WTC11 (cell line): Measurements from ENCODE around the gene B3GALT5. TPM values are rescaled to one million over a fixed set of nuclear protein-coding genes. Genes with fewer than 3 reads are reported as not detected.

Source experiments
- ATAC-seq: fragments of 200-7000 bp; cut with Tn5 transposase; 2 replicates; pipeline ENCODE4 v1.10.0; 2021; ENCODE audit warnings: mild to moderate bottlenecking, moderate library complexity
- CTCF ChIA-PET: fragments of 300-600 bp; sonication (Branson Sonifier 250); formaldehyde crosslinking; loops from one replicate; lab custom pipeline; 2021; ENCODE audit warnings: antibody characterized with exemption; lab: Charles Lee
- POLR2A ChIA-PET: fragments of 350-600 bp; sonication (Branson Sonifier 250); formaldehyde crosslinking; loops from one replicate; lab custom pipeline; 2021; ENCODE audit warnings: antibody characterized with exemption; lab: Charles Lee
- DNase-seq: peaks from one replicate; pipeline ENCODE4 v3.0.0; 2021; ENCODE audit warnings: low spot score
- H3K27ac Mint-ChIP-seq: 2 replicates; pipeline ENCODE4 v1.8.0; 2021; ENCODE audit warnings: mixed read lengths
- H3K27me3 Mint-ChIP-seq: 2 replicates; pipeline ENCODE4 v1.8.0; 2021; ENCODE audit warnings: low read depth, mild to moderate bottlenecking, moderate library complexity, mixed read lengths
- H3K36me3 Mint-ChIP-seq: 2 replicates; pipeline ENCODE4 v1.8.0; 2021; ENCODE audit warnings: mixed read lengths
- H3K4me1 Mint-ChIP-seq: 2 replicates; pipeline ENCODE4 v1.8.0; 2022; ENCODE audit warnings: mixed read lengths
- H3K4me3 Mint-ChIP-seq: 2 replicates; pipeline ENCODE4 v1.8.0; 2021; ENCODE audit warnings: mild to moderate bottlenecking, moderate library complexity, mixed read lengths
- H3K9me3 Mint-ChIP-seq: 2 replicates; pipeline ENCODE4 v1.8.0; 2021; ENCODE audit warnings: mixed read lengths
- FOXP1 ChIP-seq: sonication (generic); formaldehyde crosslinking; IDR thresholded peaks from 2 replicates; pipeline ENCODE4 v1.8.0; 2022; ENCODE audit warnings: missing genetic modification reagents, mild to moderate bottlenecking, moderate library complexity, borderline replicate concordance
- KAT7 ChIP-seq: sonication (generic); formaldehyde crosslinking; IDR thresholded peaks from 2 replicates; pipeline ENCODE4 v1.8.1; 2023; ENCODE audit warnings: missing genetic modification reagents, mild to moderate bottlenecking, borderline replicate concordance
- OVOL2 ChIP-seq: fragments of 250-450 bp; sonication (Bioruptor Pico); IDR thresholded peaks from 2 replicates; pipeline ENCODE4 v1.9.0; 2021; ENCODE audit warnings: mild to moderate bottlenecking, borderline replicate concordance
- SMAD4 ChIP-seq: sonication (generic); formaldehyde crosslinking; IDR thresholded peaks from 2 replicates; pipeline ENCODE4 v1.8.0; 2022; ENCODE audit warnings: mild to moderate bottlenecking, missing genetic modification reagents
- SOX15 ChIP-seq: fragments of 250-450 bp; sonication (Bioruptor Pico); IDR thresholded peaks from 2 replicates; pipeline ENCODE4 v1.9.0; 2021; ENCODE audit warnings: mild to moderate bottlenecking
- TEAD1 ChIP-seq: sonication (generic); formaldehyde crosslinking; IDR thresholded peaks from 2 replicates; pipeline ENCODE4 v1.8.0; 2022; ENCODE audit warnings: mild to moderate bottlenecking, missing genetic modification reagents
- ZNF396 ChIP-seq: fragments of 250-450 bp; sonication (Bioruptor Pico); IDR thresholded peaks from 2 replicates; pipeline ENCODE4 v1.8.0; 2021; ENCODE audit warnings: mild to moderate bottlenecking, moderate library complexity, borderline replicate concordance
- ZNF671 ChIP-seq: fragments of 250-450 bp; sonication (Bioruptor Pico); IDR thresholded peaks from 2 replicates; pipeline ENCODE4 v1.8.0; 2021; ENCODE audit warnings: mild to moderate bottlenecking
- total RNA-seq: library from RNA; stranded (reverse); gene quantifications from 3 replicates; pipeline ENCODE4 v1.2.3, GENCODE V29; 2021
- TF ChIP-seq, protein P1 (sequence below): fragments of 250-450 bp; sonication (Bioruptor Pico); IDR thresholded peaks from 2 replicates; pipeline ENCODE4 v1.9.0; 2021; ENCODE audit warnings: mild to moderate bottlenecking
- TF ChIP-seq, protein P2 (sequence below): fragments of 250-450 bp; sonication (Bioruptor Pico); conservative IDR thresholded peaks from 2 replicates; pipeline ENCODE4 v1.9.0; 2021; ENCODE audit warnings: mild to moderate bottlenecking
- TF ChIP-seq, protein P3 (sequence below): sonication (generic); formaldehyde crosslinking; IDR thresholded peaks from 2 replicates; pipeline ENCODE4 v1.8.1; 2022; ENCODE audit warnings: missing genetic modification reagents, borderline replicate concordance
- TF ChIP-seq, protein P4 (sequence below): sonication (generic); formaldehyde crosslinking; IDR thresholded peaks from 2 replicates; pipeline ENCODE4 v1.8.1; 2022; ENCODE audit warnings: low read depth, mild to moderate bottlenecking, moderate library complexity, missing genetic modification reagents, borderline replicate concordance
- TF ChIP-seq, protein P5 (sequence below): sonication (generic); formaldehyde crosslinking; IDR thresholded peaks from 2 replicates; pipeline ENCODE4 v1.8.0; 2022; ENCODE audit warnings: missing genetic modification reagents
- TF ChIP-seq, protein P6 (sequence below): sonication (generic); formaldehyde crosslinking; IDR thresholded peaks from 2 replicates; pipeline ENCODE4 v1.8.0; 2022; ENCODE audit warnings: mild to moderate bottlenecking, missing genetic modification reagents

B3GALT5 gene
- total RNA-seq, 1 experiment from 2014 or later, result 25.8 TPM

DNA sequence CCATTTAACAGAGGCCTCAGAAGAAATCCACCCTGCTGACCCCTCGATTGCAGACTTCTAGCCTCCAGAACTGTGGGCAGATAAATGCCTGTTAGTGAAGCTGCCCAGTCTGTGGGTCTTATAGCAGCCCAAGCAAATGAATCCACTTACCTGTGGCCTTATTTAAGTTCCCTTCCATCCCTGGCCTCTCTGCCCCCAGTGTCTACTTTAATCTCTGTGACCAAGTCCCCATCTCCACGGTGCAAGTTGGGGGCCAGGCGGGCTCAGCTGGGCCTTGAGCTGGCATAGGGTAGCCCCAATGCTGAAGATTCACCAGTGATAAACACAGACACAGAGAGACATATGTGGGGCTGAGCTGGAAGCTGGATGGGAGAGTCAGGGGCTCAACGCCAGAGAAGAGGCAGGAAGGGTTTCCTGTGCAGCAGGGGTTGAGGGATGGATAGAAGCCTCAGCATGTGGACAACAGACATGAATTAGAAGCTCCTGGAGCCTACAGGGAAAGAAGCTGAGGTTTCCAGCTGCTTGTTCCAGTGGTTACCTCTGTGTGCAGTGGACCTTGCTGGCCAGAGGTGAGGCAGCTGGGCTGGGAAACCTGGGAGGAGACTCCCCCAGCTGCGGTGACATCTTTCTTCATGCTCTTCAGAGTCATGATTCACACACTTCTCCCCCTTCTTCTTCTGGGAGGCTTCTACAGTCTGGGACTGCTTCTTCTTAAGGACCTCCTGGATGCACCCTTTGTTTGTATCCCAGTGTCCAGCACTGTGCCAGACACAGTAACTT lies 13.4 kb upstream of the B3GALT5 start (continued):
- TF ChIP-seq, protein P1, sequence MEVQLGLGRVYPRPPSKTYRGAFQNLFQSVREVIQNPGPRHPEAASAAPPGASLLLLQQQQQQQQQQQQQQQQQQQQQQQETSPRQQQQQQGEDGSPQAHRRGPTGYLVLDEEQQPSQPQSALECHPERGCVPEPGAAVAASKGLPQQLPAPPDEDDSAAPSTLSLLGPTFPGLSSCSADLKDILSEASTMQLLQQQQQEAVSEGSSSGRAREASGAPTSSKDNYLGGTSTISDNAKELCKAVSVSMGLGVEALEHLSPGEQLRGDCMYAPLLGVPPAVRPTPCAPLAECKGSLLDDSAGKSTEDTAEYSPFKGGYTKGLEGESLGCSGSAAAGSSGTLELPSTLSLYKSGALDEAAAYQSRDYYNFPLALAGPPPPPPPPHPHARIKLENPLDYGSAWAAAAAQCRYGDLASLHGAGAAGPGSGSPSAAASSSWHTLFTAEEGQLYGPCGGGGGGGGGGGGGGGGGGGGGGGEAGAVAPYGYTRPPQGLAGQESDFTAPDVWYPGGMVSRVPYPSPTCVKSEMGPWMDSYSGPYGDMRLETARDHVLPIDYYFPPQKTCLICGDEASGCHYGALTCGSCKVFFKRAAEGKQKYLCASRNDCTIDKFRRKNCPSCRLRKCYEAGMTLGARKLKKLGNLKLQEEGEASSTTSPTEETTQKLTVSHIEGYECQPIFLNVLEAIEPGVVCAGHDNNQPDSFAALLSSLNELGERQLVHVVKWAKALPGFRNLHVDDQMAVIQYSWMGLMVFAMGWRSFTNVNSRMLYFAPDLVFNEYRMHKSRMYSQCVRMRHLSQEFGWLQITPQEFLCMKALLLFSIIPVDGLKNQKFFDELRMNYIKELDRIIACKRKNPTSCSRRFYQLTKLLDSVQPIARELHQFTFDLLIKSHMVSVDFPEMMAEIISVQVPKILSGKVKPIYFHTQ (CRISPR knock-in tag), result no peak
- TF ChIP-seq, protein P2, sequence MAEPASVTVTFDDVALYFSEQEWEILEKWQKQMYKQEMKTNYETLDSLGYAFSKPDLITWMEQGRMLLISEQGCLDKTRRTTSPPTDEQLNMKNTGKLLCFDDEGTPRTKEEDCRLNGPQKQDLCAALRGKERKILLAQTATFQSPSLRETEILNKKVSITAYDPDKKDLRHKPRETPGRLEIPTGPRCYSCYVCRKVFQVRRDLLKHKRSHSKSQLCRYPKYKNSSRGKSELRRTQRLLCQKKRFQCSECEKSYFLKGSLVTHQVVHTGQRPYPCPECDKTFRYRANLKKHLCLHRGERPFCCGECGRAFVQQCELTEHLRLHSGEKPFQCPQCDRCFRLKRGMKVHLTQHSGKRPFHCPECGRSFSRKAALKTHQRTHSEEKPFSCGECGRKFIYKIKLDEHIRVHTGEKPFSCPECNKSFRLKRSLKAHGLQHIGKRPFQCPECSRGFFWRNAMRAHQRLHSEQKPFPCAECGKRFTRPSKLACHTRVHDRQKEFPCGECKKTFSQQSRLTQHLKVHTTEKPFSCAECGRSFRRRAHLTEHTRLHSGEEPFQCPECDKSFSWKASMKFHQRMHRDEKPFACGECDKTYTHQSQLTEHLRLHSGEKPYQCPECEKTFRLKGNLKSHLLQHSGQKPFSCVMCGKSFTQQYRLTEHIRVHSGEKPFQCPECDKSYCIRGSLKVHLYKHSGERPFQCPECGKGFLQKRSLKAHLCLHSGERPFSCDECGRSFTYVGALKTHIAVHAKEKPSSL (CRISPR knock-in tag), result no peak
- TF ChIP-seq SMAD4 (CRISPR knock-in tag) (no peak), ZNF671 (CRISPR knock-in tag) (no peak), ZNF396 (CRISPR knock-in tag) (no peak), TEAD1 (CRISPR knock-in tag) (no peak)
- TF ChIP-seq, protein P3, sequence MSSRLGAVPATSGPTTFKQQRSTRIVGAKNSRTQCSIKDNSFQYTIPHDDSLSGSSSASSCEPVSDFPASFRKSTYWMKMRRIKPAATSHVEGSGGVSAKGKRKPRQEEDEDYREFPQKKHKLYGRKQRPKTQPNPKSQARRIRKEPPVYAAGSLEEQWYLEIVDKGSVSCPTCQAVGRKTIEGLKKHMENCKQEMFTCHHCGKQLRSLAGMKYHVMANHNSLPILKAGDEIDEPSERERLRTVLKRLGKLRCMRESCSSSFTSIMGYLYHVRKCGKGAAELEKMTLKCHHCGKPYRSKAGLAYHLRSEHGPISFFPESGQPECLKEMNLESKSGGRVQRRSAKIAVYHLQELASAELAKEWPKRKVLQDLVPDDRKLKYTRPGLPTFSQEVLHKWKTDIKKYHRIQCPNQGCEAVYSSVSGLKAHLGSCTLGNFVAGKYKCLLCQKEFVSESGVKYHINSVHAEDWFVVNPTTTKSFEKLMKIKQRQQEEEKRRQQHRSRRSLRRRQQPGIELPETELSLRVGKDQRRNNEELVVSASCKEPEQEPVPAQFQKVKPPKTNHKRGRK (CRISPR knock-in tag), result no peak

DNA sequence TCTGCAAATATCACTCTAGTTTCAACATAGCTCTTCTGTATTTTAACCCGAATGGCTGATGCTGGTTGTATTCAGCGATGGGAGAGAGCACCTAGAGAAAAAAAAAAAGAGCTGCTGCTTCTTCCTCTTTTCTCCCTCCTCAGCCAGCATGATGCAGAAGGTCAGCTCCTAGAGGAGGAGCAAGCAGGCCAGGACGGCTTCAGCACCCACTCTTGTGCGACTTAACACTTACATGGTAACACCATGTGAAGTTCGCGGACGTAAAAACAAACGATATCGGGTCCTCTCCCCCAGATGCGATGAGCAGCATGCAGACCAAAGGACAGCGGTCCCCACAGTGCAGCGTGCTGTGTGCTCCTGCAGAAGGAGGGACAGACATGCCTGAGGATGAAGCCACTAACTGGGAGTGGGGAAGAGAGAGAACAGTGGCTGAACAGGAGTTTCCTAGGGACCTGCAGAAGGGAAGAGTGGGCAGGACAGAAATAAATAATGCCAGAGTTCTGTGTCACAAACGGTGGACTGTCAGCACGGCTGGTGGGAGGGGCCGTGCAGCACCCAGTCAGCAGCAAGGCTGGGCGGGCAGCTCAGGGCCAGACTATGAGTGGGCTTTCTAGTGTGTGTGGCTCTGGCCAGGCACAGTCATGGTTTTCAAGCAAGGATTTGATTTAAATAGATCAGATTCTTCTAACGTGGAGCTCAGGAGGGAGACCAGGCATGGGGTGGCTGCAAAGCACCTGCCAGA lies 11.4 kb upstream of the B3GALT5 start:
- Mint-ChIP-seq H3K9me3 (0 out of 2 replicates have a peak, but pooled peaks cover 2% of the 10 kb centered on the region), H3K4me3 (no peak overlapping the region), H3K27me3 (no peaks in the 10 kb centered on the region), H3K36me3 (peaks cover 29% of the 10 kb centered on the region), H3K27ac (peak overlapping the region; percentile 61), H3K4me1 (peaks cover 35% of the 10 kb centered on the region)
- ChIA-PET POLR2A (no interaction called here), CTCF (interaction anchor here (1.0 to 1.6 kb wide), 4 partner anchors 9 to 572 kb away, joined by 4 to 5 read pairs (median 5); no protein-coding TSS in a partner anchor)
- ATAC-seq, result peak; percentile 20
- DNase-seq, result no peak
- TF ChIP-seq KAT7 (CRISPR knock-in tag) (no peak), FOXP1 (no peak), SOX15 (CRISPR knock-in tag) (no peak)
- TF ChIP-seq, protein P4, sequence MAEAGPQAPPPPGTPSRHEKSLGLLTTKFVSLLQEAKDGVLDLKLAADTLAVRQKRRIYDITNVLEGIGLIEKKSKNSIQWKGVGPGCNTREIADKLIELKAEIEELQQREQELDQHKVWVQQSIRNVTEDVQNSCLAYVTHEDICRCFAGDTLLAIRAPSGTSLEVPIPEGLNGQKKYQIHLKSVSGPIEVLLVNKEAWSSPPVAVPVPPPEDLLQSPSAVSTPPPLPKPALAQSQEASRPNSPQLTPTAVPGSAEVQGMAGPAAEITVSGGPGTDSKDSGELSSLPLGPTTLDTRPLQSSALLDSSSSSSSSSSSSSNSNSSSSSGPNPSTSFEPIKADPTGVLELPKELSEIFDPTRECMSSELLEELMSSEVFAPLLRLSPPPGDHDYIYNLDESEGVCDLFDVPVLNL, result no peak

DNA sequence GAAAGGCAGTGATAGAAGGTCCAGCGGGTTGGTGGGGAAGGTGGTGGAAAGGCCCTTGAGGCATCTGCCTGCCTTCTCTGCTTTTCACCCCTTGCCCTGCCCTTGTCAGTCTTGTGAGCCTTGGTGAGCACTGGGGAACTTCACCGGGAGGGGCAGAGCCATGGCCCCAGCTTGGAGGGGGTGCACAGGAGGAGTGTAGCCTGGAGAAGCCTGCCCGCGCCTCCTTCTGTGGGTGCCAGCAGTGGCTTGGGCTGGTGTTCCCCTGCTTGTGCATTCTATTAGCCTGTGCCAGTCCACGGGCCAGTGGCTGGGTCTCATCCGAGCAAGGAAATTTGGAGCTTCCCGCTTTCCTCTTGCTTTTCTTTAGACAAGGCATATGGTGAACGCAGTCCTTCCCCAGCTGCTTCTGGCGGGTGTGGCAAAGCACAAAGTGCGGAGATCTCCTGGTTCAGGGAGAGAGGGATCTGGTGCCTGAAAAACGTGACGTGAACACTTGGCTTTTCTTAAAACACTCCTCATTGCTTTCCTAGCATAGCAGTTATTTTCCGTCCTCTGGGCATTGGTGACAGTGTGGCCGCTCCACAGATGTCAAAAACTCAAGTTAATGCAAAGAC lies 10.6 kb upstream of the B3GALT5 start:
- Mint-ChIP-seq H3K27ac (peak overlapping the region; percentile 91), H3K4me3 (no peak overlapping the region), H3K4me1 (peaks cover 32% of the 10 kb centered on the region), H3K36me3 (peaks cover 27% of the 10 kb centered on the region), H3K27me3 (no peaks in the 10 kb centered on the region), H3K9me3 (no peaks in the 10 kb centered on the region)
- ATAC-seq (no peak), DNase-seq (no peak)
- no peak for TF ChIP-seq OVOL2 (CRISPR knock-in tag)
- TF ChIP-seq, protein P5, sequence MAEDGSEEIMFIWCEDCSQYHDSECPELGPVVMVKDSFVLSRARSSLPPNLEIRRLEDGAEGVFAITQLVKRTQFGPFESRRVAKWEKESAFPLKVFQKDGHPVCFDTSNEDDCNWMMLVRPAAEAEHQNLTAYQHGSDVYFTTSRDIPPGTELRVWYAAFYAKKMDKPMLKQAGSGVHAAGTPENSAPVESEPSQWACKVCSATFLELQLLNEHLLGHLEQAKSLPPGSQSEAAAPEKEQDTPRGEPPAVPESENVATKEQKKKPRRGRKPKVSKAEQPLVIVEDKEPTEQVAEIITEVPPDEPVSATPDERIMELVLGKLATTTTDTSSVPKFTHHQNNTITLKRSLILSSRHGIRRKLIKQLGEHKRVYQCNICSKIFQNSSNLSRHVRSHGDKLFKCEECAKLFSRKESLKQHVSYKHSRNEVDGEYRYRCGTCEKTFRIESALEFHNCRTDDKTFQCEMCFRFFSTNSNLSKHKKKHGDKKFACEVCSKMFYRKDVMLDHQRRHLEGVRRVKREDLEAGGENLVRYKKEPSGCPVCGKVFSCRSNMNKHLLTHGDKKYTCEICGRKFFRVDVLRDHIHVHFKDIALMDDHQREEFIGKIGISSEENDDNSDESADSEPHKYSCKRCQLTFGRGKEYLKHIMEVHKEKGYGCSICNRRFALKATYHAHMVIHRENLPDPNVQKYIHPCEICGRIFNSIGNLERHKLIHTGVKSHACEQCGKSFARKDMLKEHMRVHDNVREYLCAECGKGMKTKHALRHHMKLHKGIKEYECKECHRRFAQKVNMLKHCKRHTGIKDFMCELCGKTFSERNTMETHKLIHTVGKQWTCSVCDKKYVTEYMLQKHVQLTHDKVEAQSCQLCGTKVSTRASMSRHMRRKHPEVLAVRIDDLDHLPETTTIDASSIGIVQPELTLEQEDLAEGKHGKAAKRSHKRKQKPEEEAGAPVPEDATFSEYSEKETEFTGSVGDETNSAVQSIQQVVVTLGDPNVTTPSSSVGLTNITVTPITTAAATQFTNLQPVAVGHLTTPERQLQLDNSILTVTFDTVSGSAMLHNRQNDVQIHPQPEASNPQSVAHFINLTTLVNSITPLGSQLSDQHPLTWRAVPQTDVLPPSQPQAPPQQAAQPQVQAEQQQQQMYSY (CRISPR knock-in tag), result peak; percentile 55; the same call in 1 of the 2 replicates
- TF ChIP-seq, protein P6, sequence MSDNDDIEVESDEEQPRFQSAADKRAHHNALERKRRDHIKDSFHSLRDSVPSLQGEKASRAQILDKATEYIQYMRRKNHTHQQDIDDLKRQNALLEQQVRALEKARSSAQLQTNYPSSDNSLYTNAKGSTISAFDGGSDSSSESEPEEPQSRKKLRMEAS (CRISPR knock-in tag), result 0 out of 2 replicates have a peak, but pooled peaks have one; percentile 23
- POLR2A ChIA-PET, result no interaction called here
- CTCF ChIA-PET, result interaction anchor here (1.0 to 1.6 kb wide), 4 partner anchors 9 to 572 kb away, joined by 4 to 5 read pairs (median 5); no protein-coding TSS in a partner anchor
